ENCODE measurements around the gene TOR4A. TPM values are rescaled to one million over a fixed set of nuclear protein-coding genes. Genes with fewer than 3 reads are reported as not detected.
"Not testable (repeated sequence)": the region's sequence is repeated elsewhere in the genome, so short reads cannot be mapped to it uniquely, and the experiment has no call there.

Gene TOR4A
- total RNA-seq, 1 experiment from 2014 or later: 74.7 TPM

DNA sequence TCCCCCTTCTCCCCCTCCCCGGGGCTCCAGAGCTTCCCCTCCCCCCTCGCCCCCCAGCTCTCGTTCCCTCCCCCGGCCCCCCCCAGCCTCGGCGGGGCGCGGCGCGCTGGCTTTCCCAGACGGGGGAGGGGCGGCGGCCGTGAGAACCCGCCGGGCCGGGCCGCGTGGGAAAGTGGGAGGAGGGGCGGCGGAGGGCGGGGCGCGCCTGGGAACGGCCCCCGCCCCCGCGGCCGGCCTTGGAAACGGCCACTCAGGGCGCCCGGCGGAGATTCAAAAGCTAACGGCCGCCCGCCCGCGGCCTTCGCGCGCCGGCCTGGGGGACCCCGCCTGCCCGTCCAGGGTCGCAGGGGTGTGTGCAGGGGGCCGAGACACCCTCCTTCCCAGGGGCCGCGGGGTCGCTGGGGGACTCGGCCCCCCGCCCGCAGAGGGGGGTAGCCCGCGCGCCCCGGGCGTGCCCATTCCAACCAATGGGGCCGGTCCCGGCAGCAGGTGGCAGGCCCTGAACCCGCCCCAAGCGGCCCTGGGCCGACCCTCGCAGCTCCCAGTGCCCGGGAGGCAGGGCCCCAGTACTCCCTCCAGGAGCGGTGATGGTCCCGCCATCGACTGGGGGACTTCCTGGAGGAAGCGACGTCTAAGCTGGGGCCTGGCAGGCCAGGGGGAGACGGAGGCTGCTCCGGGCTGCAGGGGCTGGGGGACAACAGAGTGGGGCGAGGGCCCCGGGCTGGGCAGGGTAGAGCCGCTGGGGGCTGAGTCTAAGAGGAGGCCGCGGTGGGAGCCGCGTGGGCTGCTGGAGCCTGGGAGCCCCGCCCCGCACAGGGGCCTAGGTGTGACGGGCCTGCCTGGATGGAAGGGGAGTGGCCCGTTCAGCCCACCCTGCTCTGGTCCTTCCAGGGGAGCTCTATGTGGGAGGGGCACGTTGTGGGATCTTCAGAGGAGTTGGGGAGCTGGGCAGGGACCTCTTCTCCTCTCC lies 38.8 kb downstream of the TOR4A start:
- DNase-seq (ENCODE audit: low read depth): no peak

DNA sequence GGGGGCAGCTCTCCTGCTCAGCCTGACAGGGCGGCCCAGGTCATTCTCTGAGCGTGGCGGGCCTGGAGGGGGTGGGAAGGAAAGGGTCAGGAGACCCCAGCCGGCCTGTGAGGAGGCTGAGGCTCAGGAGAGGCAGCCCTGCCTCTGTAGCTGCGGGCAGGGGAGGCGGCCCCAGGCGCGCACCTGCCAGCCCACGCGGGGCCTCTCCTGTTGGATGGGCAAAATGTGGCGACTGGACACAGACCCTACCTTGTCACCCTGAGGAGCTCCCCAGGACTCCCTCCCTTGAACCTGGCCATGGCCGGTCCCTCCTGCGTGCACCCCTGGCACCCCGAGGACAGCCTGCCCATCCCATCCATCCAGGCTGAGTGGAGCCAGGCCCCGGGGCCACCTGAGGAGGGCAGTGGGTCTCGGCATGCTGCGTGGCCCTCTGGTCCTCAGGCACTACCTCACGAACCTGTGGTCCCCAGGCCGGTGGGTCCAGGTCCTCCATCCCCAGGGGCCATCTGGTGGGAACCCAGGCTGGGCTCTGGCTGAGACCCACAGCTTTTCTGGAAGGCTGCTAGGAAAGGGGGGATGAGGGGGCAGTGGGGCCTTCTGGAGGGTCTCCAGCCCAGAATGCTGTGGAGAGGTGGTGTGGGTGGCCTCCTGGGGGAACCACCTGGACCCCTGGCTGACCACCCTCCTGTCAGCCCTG lies 39.6 kb downstream of the TOR4A start:
- no peak for DNase-seq (ENCODE audit: low read depth)

DNA sequence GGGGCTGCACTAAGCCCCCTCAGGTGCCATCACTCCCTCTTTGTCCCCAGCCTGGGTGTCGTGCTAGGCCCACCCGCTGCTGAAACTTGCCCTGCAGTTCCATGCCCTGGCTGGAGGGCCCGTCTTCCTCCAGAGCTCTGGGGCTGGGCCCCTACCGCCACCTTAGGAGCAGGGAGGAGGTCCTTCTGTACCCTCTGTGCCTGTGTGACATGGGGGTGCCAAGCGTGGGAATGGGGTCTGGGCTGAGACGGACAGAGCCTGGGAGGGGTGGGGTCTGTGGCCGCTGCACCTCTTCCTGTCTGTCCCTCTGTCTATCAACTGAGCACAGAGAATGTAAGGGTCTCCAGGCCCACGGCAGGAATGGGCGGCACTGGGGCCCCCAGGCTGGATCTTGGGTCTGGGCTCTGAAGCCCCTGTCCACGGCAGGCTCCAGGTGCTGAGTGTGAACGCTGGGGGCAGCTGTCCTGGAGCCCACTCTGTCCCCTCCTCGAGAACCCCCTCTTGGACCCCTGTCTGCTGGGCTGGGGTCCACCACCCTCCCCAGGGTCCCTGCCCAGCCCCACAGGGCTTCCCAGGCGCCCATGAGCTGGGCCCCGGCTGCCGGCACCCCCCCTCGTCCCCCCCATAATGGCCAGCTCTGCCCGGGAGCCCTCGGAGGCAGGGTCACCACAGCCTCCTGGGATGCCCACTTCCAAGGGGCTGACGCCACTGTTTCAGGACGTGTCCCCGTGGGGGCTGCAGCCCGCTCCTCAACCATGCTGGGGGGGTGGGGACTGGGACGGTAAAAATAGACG lies 40.4 kb downstream of the TOR4A start:
- DNase-seq (ENCODE audit: low read depth): no peak

DNA sequence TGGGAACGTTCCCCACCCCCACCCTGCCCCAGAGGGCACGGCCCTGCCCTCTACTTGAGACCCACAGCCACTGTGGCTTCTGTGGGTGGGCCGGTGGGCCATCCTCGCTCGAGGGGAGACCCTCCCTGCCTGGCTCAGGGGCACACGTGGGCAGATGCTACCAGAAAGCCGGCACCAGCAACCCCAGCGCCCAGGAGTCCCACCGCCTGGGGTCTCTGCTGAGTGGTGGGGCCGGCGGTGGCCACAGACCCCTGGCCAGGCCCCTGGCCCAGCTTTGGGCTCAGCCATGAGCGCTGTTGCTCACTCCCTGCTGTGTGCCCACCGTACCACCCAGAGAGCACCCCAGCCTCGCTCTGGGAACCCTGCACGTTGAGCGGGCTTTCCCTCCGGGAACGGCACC lies 41.1 kb downstream of the TOR4A start:
- DNase-seq (ENCODE audit: low read depth): no peak

DNA sequence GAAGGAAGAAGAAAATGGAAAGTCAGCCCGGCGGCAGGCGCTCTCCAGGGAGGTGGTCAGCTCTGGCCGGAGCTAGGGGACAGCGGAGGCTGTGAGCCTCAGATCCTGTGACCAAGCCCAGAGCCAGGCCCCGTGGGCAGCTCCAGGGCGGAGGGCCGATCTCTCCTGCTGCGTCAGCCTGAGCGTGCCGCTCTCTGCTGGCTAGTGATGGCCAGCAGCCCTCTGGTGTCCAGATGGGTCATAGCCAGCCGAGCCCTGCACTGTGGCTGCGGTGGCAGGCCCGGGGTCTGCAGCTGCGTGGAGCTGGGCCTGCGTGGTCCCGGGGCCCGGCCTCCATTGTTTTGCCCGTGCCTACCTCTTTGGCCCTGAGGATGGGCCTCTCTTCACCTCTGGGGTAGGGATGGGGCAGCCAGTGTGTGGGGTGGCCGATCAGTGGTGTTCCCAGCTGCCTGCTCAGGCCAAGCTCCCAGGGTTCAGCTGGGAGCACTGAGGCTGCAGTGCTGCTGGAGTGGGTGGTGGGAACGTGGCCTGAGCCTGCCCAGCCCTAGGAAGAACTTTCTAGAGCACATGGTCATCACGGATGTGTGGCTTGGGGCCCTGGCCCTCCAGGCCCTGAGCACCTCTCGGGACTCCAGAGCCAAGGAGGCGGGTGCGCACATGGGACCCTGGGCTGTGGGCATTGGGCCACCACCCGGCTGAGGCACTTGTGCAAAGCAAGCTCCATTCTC lies 41.6 kb downstream of the TOR4A start:
- DNase-seq (ENCODE audit: low read depth): no peak

DNA sequence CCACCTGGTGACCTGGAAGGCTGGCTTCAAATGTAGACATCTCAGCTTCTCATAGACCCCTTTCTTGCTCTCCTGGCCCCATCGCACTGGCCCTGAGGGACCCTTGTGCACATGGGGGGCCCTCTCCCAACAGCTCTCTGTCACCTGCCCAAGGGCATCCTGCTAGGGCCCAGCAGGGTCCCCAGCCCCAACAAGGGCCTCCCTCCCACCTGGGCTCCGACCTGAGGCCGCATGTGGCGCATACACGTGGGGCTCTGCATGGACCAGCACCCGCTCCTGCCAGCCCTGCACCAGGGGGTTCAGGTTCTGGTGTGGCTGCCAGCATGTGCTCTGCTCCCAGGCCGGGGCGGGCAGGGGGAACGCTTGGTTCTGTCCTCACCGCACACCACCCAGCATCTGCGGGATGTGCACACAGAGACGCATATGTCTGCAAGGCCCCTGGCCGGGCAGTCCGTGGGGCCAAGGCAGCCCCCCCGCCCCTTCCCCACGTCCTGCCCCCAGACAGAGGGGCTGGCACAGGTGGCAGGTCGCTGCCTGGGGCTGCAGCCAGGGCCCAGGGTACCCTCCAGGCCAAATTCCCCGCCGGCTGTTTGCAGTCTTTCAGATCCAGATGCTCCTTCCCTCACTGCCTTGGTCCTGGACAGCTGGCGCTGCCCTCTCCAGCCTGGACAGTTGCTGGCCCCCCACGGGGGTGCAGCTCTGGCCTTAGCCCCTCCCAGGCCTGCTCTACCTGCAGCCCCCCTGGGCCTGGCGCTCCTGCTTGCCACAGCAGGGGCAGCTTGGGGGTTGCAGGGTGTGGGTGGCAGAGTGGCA lies 42.4 kb downstream of the TOR4A start:
- DNase-seq (ENCODE audit: low read depth): no peak

DNA sequence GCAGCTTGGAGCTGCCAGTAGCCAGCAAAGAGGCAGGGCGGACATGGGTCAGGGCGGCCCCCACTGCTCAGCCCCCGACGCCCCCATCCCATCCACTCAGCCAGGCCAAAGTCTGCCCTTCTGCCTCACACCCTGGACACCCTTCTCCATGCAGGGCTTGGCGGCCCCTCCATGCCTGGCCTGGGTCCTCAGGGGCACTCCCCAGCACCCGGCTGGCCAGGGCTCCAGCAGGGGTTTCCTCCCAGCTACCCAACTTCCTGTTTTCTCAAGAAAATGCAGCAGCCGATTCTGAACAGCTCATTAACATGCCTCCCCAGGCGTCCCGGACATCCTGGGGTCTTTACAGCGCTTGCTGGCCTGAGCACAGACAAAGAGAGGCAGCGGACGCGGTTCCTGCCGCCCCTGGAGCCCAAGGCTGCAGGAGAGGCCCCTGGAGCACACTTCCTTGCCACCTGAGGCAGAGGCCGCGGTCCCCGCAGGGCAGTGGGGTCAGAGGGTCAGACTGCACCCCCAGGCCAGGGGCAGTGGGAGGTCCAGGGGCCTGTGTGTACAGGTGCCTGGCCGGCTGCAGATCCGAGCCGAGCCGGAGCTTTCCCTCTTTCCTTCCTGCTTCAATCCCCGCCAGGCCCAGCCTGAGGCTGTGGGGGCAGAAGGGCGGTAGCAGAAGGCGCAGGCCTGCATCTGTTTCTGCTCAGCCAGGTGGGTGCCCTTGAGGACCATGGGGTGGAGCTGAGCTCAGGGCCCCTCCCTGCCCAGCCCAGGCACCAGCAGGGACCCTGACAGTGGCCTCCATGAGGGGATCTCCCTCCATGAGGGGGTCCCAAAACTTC lies 43.2 kb downstream of the TOR4A start:
- no peak for DNase-seq (ENCODE audit: low read depth)

DNA sequence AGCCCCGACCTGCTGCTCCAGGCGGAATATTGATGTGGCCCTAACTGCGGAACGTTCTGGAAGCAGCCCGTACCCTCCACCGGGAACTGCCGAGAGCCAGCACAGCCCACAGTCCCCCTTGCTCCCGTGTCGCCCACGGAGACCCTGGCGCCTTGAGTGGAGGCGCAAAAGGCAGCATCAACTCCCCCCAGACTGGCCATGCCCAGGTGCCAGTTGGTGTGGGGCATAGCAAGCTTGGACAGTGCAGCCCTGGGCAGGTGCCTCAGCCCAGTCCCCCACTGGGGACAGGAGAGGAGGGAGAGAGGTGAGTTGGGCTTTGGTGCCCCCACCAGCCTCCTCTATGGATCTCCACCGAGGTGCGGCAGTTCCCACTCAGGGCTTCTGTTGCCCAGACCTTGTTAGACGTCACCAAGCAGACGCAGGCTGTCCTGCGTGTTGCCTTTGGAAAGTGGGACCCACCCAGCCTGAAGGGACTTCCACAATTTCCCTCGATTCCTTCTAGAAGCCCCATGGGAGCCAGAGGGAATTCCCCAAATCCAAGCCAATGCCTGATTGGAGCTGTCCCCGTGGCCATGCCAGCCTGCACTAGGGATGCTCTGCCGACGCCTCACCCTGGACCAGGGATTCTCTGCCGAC lies 44.3 kb downstream of the TOR4A start:
- no peak for DNase-seq (ENCODE audit: low read depth)

DNA sequence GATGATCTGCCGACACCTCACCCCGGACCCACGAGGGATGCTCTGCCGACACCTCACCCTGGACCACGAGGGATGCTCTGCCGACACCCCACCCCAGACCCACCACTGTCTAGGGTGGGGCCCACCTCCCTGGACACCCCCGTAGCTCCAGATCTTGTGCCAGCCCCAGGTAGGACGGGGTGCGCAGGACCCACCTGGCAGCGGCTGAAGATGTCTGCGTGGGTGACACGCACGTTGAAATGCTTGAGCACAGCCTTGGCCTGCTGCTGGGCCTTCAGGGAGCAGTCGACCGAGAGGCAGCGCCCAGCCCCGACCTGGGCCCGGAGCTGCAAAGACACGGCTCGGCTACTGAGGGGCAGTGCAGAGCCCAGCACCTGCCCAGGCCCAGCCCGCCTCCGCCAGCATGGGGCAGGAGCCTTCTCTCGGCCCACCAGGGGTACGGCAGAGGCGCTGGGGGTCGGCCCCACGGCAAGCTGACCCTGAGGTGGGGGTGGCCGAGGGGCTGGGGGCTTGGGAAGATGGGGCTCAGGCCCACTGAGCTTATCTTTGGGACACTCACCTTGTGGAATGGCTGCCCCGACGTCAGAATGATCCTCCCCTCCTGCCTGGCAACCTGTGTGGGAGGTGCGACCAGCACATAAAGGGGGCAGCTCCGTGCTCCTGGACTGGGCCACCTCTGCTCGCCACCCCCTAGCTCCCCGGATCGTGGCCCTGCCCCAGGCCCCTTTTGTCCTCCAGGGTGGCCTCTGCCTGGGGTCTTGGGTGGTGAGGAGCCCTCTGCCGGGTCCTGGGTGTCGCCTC lies 46.2 kb downstream of the TOR4A start:
- no peak for DNase-seq (ENCODE audit: low read depth)

DNA sequence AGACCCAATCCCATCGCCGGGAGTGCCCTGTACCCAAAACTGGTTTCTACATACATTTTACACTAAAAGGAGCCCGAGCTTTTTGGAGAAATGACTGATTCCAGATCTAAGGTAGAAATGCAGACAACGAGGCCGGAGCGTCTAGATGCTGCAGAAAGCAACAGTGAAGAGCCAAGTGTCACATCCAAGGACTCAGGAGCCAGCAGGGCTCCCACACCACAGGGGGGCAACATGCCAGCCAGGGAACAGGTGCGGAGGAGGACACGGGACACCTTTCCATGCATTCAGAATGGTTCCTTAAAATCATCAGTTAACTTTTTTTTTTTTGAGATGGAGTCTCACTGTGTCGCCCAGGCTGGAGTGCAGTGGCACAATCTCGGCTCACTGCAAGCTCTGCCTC lies 47.6 kb downstream of the TOR4A start:
- no peak for DNase-seq (ENCODE audit: low read depth)

DNA sequence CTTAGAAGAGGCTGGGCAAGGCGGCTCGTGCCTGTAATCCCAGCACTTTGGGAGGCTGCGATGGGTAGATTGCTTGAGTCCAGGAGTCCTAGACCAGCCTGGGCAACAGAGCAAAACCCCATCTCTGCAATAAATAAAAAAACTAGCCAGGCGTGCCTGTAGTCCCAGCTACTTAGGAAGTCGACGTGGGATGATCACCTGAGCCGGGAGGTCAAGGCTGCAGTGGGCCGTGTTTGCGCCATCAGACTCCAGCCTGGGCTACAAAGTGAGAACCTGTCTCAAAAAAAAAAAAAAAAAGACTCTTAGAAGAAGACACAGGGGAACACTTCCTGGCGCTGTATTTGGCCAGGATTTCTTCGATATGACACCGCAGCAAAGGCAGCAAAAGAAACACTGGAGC lies 48.3 kb downstream of the TOR4A start:
- DNase-seq (ENCODE audit: low read depth): no peak

DNA sequence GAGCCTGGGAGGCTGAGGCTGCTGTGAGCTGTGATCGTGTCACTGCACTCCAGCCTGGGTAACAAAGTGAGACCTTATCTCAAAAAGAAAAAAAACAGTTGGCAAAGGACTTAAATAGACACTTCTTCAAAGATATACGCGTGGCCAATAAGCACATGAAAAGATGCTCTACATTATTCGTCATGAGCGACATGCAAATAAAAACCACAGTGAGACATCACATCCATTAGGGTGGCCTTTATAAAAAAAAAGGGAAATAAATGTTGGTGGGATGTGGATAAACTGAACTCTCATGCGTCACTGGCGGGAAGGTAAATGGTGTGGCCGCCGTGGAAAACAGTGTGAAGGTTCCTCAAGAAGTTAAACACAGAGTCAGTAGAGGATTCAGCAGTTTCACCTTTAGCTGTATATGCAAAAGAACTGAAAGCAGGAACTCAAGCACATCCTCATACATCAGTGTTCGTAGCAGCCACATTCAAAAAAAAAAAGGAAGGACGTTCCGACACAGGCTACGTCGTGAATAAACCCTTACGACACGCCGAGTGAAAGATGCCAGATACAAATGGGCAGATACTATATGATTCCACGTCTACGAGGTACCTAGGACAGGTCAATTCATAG lies 49.0 kb downstream of the TOR4A start:
- no peak for DNase-seq (ENCODE audit: low read depth)

DNA sequence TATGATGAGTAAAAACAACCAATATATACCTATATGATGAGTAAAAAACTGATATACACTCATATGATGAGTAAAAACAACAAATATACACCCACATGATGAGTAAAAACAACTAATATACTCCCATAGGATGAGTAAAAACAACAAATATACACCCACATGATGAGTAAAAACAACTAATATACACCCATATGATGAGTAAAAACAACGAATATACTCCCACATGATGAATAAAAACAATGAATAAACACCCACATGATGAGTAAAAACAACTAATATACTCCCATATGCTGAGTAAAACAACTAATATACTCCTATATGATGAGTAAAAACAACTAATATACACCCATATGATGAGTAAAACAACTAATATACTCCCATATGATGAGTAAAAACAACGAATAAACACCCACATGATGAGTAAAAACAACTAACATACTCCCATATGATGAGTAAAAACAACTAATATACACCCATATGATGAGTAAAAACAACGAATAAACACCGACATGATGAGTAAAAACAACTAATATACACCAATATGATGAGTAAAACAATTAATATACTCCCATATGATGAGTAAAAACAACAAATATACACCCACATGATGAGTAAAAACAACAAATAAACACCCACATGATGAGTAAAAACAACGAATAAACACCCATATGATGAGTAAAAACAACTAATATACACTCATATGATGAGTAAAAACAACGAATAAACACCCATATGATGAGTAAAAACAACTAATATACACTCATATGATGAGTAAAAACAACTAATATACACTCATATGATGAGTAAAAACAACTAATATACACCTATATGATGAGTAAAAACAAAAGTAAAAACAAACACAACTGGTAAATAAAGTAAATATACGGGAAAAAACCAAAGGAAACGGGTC lies 50.4 kb downstream of the TOR4A start:
- DNase-seq (ENCODE audit: low read depth): not testable (repeated sequence)

DNA sequence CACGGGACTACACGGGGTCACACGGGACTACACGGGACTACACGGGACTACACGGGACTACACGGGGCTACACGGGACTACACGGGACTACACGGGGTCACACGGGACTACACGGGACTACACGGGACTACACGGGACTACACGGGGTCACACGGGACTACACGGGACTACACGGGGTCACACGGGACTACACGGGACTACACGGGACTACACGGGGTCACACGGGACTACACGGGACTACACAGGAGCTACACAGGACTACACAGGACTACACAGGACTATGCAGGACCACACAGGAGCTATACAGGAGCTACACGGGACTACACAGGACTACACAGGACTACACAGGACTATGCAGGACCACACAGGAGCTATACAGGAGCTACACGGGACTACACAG lies 52.1 kb downstream of the TOR4A start:
- DNase-seq (ENCODE audit: low read depth): not testable (repeated sequence)

DNA sequence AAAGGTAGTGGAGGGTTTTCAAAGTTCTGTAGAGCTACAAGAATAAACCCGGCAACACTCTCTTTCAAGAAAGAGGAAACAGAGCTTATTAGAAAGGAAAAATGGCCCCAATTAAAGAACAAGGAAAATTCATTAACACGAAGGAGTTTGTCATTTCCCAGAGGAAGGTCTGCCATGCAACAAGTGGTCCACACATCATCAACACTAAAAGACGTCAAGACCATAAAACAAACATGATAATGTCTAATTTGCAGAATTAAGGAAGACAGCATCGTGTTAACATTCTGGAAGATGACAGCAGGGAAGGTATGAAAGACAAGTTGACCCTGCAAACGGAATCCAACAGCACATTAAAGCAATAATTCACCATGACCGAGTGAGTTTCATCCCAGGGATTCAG lies 53.2 kb downstream of the TOR4A start:
- DNase-seq (ENCODE audit: low read depth): no peak

DNA sequence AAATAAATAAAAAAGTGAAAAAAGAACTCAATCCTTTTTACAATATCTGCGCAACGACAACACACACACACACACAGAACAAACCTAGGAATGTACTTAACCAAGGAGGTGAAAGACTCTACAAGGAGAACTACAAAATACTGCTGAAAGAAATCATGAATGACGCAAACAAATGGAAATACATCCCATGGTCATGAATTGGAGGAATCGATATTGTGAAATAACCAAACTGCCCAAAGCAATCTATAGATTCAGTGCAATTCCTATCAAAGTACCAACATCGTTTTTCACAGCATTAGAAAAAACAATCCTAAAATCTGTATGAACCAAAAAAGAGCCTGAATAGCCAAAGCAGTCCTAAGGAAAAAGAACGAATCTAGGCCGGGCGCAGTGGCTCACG lies 54.4 kb downstream of the TOR4A start:
- no peak for DNase-seq (ENCODE audit: low read depth)

Measured in HT1080 (cell line).